ENCODE data around the gene PDE4A. TPM values are rescaled to one million over a fixed set of nuclear protein-coding genes. Genes with fewer than 3 reads are reported as not detected.

PDE4A gene
- total and polyA plus RNA-seq, 2 of the 8 experiments (the other 6 are each of a cell fraction or from before 2014, with no cell fraction given), result 2.0 to 4.4 TPM

GRCh38 chr19:10417541-10418234 lies 2.6 kb upstream of the PDE4A start:
- Histone ChIP-seq H3K56ac (replicated peaks; ENCODE audit: insufficient read length, low read depth, low read length) (no peak overlapping the region), H2BK15ac (ENCODE audit: low read length) (peak overlapping the region; percentile 65; the same call in 1 of the 2 replicates), H3K9me3 (ENCODE audit: insufficient read depth in 2 of 2, low read depth in 1 of 2, low read length in 1 of 2) (peaks cover 0 to 2% of the 10 kb centered on the region in 2 experiments; a peak in 1 of 4 replicates), H3K4me3 (ENCODE audit: extremely low read depth in 1 of 4, insufficient read depth in 2 of 4, low read depth in 3 of 4, low read length in 4 of 4) (peak overlapping the region in 3 of 4 experiments; percentile 24 to 60 (median 30); a peak in 6 of 8 replicates), H4K91ac (replicated peaks; ENCODE audit: insufficient read length, low read length) (no peak overlapping the region), H3K79me1 (ENCODE audit: low read depth, low read length) (no peaks in the 10 kb centered on the region), H4K8ac (ENCODE audit: extremely low read depth, insufficient read depth, low read length) (no peak overlapping the region; the same call in 1 of the 2 replicates), H2BK20ac (ENCODE audit: low read length) (no peak overlapping the region), H2BK120ac (replicated peaks; ENCODE audit: low read depth, low read length) (no peak overlapping the region), H3K4ac (replicated peaks; ENCODE audit: insufficient read length, low read depth, low read length) (no peak overlapping the region), H3K36me3 (ENCODE audit: control insufficient read depth in 2 of 4, insufficient read depth in 4 of 4, low read length in 3 of 4) (no peaks in the 10 kb centered on the region), H2BK12ac (ENCODE audit: low read depth, low read length) (no peak overlapping the region), H3K23me2 (ENCODE audit: low read depth, low read length) (peaks cover 14% of the 10 kb centered on the region; the same call in 1 of the 2 replicates), H2AFZ (ENCODE audit: low read length) (no peak overlapping the region), H4K5ac (ENCODE audit: insufficient read length, low read depth, low read length) (no peak overlapping the region), H2AK5ac (ENCODE audit: low read depth, low read length) (0 out of 2 replicates have a peak overlapping the region, but pooled peaks have one; percentile 30), H3K14ac (ENCODE audit: insufficient read length) (no peak overlapping the region), H3K18ac (ENCODE audit: extremely low read depth, low read length) (peak overlapping the region; percentile 5; the same call in 1 of the 2 replicates), H4K20me1 (replicated peaks in 1 of 2; ENCODE audit: control insufficient read depth in 1 of 2, insufficient read depth in 2 of 2, low read length in 2 of 2) (peaks cover 0 to 15% of the 10 kb centered on the region in 2 experiments), H3K27ac (ENCODE audit: low read depth, low read length) (no peak overlapping the region), H3K4me1 (replicated peaks in 1 of 4; ENCODE audit: control insufficient read depth in 3 of 4, insufficient read depth in 4 of 4, low read length in 3 of 4) (peaks cover 5 to 26% (median 13%) of the 10 kb centered on the region in 4 experiments), H3K27me3 (replicated peaks in 1 of 4; ENCODE audit: control insufficient read depth in 3 of 4, extremely low read depth in 1 of 4, insufficient read depth in 3 of 4, low read length in 3 of 4) (peaks cover 34 to 73% (median 63%) of the 10 kb centered on the region in 4 experiments), H3K23ac (ENCODE audit: insufficient read length) (no peak overlapping the region), H2BK5ac (ENCODE audit: low read depth, low read length) (no peak overlapping the region), H3K9ac (replicated peaks in 1 of 4; ENCODE audit: extremely low read depth in 1 of 4, low read depth in 3 of 4, low read length in 3 of 4) (no peak overlapping the region), H3K4me2 (ENCODE audit: insufficient read depth in 1 of 2, low read depth in 2 of 2, low read length in 2 of 2) (peak overlapping the region; percentile 64 to 98), H3K79me2 (ENCODE audit: control insufficient read depth in 1 of 2, insufficient read depth in 2 of 2, low read length in 2 of 2) (no peaks in the 10 kb centered on the region)
- FAIRE-seq, result no peak
- POLR2A ChIA-PET (ENCODE audit: partially characterized antibody), result interaction anchor here (0.6 to 5.0 kb wide), 4 partner anchors 13 to 302 kb away, joined by 3 to 33 read pairs (median 4); partner anchors contain the start of genes CDC37 and S1PR5
- TF ChIP-seq EGR1 (IDR thresholded peaks at IDR 0.05; ENCODE audit: borderline replicate concordance, low read depth, low read length), result no peak
- TF ChIP-seq, protein P1, sequence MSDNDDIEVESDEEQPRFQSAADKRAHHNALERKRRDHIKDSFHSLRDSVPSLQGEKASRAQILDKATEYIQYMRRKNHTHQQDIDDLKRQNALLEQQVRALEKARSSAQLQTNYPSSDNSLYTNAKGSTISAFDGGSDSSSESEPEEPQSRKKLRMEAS (IDR thresholded peaks at IDR 0.05), result no peak
- peak in 1 of 2 experiments; percentile 77 for DNase-seq (ENCODE audit: low read depth in 1 of 2, low spot score in 2 of 2)
- WGBS, 2 experiments (ENCODE audit: extremely low coverage in 1 of 2, insufficient coverage in 1 of 2, insufficient read length in 1 of 2, insufficient replicate concordance in 2 of 2, low coverage in 1 of 2, low lambda C conversion rate in 2 of 2, missing lambda C conversion rate in 1 of 2), result 30% methylated on average over 27 of the region's 30 CpGs; no CpG with 5 or more reads in 1 of the 2 experiments
- CTCF ChIA-PET (ENCODE audit: partially characterized antibody), result interaction anchor here (0.6 to 9.4 kb wide), 25 partner anchors 12 to 1099 kb away, joined by 3 to 172 read pairs (median 5); partner anchors contain the start of genes ATG4D and CDC37

Data from H1 (cell line).